Peyer's patch (tissue), 4 donors: Measurements from ENCODE around the gene TRERF1. TPM values are rescaled to one million over a fixed set of nuclear protein-coding genes. Genes with fewer than 3 reads are reported as not detected.

ENCODE experiments used
- DNase-seq, 3 donors: peaks; one replicate each; pipeline ENCODE4 v3.0.0-alpha.2; 2017 to 2019
- H3K27ac ChIP-seq, 4 donors: fragments of 200-600 bp; sonication (generic); one replicate each; pipeline ENCODE4 v1.5.1; 2016 to 2019
- H3K27me3 ChIP-seq, 2 donors: fragments of 200-600 bp; sonication (generic); one replicate each; pipeline ENCODE4 v1.5.1; 2019
- H3K36me3 ChIP-seq, 3 donors: fragments of 200-600 bp; sonication (generic); one replicate each; pipeline ENCODE4 v1.5.1; 2016 to 2019
- H3K4me1 ChIP-seq, 4 donors: fragments of 200-600 bp; sonication (generic); one replicate each; pipeline ENCODE4 v1.5.1; 2016 to 2019
- H3K4me3 ChIP-seq, 4 donors: fragments of 200-600 bp; sonication (generic); 1 replicate in 3 of 4; 2 replicates in 1 of 4; pipeline ENCODE4 v1.5.1; 2016 to 2019; ENCODE audit warnings: mild to moderate bottlenecking in 1 of 4
- H3K9me3 ChIP-seq, 4 donors: fragments of 200-600 bp; sonication (generic); one replicate each; pipeline ENCODE4 v1.5.1; 2016 to 2019; ENCODE audit warnings: mild to moderate bottlenecking in 1 of 4
- POLR2A ChIP-seq, 2 donors: fragments of 450-650 bp; IDR thresholded peaks; one replicate each; pipeline ENCODE4 v1.5.1; 2017; ENCODE audit warnings: antibody characterized with exemption in 2 of 2, mild to moderate bottlenecking in 2 of 2, moderate library complexity in 2 of 2
- total RNA-seq, 4 donors: library from RNA; depleted of rRNA; stranded (reverse); fragments of >200 nt; gene quantifications; one replicate each; pipeline ENCODE4 v1.1.0, GENCODE V29; 2016
- TF ChIP-seq, protein P1 (sequence below), 6 experiments: fragments of 450-650 bp in 4 of 6; fragments of 200-600 bp in 2 of 6; sonication (generic) in 1 of 6; IDR thresholded peaks; one replicate each; pipeline ENCODE4 v1.5.1; 2017 to 2019; ENCODE audit warnings: antibody characterized with exemption in 6 of 6, mild to moderate bottlenecking in 3 of 6, moderate library complexity in 1 of 6

The TRERF1 gene
- total RNA-seq, 4 donors from 2014 or later = 4.6 to 28.1 (median 8.5) TPM

DNA sequence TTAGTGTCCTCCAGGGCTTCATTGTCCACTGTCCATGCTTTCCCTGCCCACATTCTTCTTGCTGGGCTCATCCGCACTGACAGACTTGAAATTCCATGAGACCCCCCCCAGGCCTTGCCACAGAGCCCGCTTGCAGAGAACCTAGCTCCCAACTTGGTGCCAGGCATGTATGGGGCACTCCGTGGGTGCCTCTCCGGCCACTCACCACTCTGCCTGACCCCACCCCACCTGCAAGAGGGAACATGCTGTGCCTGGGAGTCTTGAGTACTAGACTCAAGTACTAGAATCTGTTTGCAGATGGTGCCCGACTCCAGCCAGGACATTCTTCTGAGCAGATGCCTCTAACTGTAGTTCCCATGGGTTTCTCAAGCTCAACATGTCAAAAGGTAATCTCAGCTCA, 47.9 kb downstream of the TRERF1 start:
- H3K4me3 ChIP-seq = no peak overlapping the region
- H3K27me3 ChIP-seq = no peaks in the 10 kb centered on the region
- H3K9me3 ChIP-seq = no peaks in the 10 kb centered on the region
- H3K27ac ChIP-seq = peak overlapping the region; percentile 42 to 77 (median 66)
- H3K4me1 ChIP-seq = peaks cover 0 to 51% (median 5%) of the 10 kb centered on the region in 4 donors
- H3K36me3 ChIP-seq = no peaks in the 10 kb centered on the region
- DNase-seq = no peak
- TF ChIP-seq, protein P1, sequence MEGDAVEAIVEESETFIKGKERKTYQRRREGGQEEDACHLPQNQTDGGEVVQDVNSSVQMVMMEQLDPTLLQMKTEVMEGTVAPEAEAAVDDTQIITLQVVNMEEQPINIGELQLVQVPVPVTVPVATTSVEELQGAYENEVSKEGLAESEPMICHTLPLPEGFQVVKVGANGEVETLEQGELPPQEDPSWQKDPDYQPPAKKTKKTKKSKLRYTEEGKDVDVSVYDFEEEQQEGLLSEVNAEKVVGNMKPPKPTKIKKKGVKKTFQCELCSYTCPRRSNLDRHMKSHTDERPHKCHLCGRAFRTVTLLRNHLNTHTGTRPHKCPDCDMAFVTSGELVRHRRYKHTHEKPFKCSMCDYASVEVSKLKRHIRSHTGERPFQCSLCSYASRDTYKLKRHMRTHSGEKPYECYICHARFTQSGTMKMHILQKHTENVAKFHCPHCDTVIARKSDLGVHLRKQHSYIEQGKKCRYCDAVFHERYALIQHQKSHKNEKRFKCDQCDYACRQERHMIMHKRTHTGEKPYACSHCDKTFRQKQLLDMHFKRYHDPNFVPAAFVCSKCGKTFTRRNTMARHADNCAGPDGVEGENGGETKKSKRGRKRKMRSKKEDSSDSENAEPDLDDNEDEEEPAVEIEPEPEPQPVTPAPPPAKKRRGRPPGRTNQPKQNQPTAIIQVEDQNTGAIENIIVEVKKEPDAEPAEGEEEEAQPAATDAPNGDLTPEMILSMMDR (IDR thresholded peaks at IDR 0.05) = no peak
- no peak for TF ChIP-seq POLR2A (IDR thresholded peaks at IDR 0.05)

DNA sequence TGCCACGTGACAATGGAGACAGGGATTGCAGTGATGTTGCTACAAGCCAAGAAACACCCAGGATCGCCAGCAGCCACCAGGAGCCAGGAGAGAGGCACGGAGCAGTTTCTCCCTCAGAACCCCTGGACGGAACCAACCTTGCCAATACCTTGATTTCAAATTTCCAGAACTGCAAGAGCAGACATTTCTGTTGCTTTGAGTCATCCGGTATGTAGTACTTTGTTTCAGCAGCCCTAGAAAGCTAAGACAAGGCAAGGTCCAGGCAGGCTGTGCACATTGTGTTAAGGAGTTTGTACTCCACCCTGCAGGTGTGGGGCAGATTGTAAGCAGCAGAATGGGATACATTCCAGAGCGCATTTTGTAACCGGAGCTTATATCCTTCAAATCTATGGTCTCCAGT, 48.3 kb downstream of the TRERF1 start:
- peak in 2 of 3 donors; percentile 66 to 83 for DNase-seq
- Histone ChIP-seq H3K27ac (peak overlapping the region in 3 of 4 donors; percentile 65 to 77 (median 68)), H3K9me3 (no peaks in the 10 kb centered on the region), H3K27me3 (no peaks in the 10 kb centered on the region), H3K4me1 (peaks cover 0 to 51% (median 5%) of the 10 kb centered on the region in 4 donors), H3K36me3 (no peaks in the 10 kb centered on the region), H3K4me3 (peak overlapping the region in 2 of 4 donors; percentile 1 to 10)
- TF ChIP-seq, protein P1 (IDR thresholded peaks at IDR 0.05) = peak in 2 of 6 experiments; percentile 26 to 27
- no peak for TF ChIP-seq POLR2A (IDR thresholded peaks at IDR 0.05)

DNA sequence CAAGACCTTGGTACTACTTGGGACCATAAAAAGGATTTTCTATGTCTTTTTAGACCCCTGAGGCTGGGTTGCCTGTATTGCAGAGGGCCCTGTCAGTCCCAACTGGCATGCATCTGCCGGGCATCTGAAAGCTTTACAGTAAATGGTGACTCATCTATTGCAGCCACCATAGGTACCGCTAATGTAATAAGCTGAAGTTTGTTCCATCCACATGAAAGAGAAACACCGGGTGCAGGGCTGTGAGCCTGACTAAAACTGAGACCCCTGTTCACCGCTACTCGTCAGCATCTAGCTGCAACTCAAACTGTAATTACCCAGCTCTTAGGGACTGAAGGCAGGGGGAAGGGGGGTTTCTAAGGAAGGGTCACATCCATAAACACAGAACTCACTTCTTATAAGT, 49.5 kb downstream of the TRERF1 start:
- TF ChIP-seq, protein P1 (IDR thresholded peaks at IDR 0.05) = no peak
- no peak for TF ChIP-seq POLR2A (IDR thresholded peaks at IDR 0.05)
- Histone ChIP-seq H3K4me3 (no peak overlapping the region), H3K36me3 (no peaks in the 10 kb centered on the region), H3K9me3 (no peaks in the 10 kb centered on the region), H3K27me3 (no peaks in the 10 kb centered on the region), H3K27ac (no peak overlapping the region), H3K4me1 (peaks cover 0 to 49% (median 5%) of the 10 kb centered on the region in 4 donors)
- DNase-seq = peak in 1 of 3 donors; percentile 64

DNA sequence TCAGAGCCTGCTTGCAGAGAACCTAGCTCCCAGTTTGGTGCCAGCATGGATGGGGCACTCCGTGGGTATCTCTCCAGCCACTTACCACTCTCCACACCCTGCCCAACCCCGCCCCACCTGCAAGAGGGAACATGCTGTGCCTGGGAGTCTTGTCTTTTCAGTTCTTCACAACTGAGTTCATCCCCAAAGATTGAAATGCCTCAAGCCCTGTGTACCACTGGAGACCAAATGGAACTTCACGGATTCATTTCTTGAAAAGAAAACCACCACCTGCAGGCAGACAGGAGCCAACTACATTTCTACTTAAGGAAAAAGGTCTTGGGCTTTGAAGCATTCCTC, 50.1 kb downstream of the TRERF1 start:
- H3K4me3 ChIP-seq = no peak overlapping the region
- peaks cover 0 to 43% (median 5%) of the 10 kb centered on the region in 4 donors for H3K4me1 ChIP-seq
- peak in 1 of 3 donors; percentile 69 for DNase-seq
- no peaks in the 10 kb centered on the region for H3K9me3 ChIP-seq
- TF ChIP-seq, protein P1 (IDR thresholded peaks at IDR 0.05) = no peak
- no peak for TF ChIP-seq POLR2A (IDR thresholded peaks at IDR 0.05)
- no peaks in the 10 kb centered on the region for H3K27me3 ChIP-seq
- H3K36me3 ChIP-seq = no peaks in the 10 kb centered on the region
- peak overlapping the region in 1 of 4 donors; percentile 7 for H3K27ac ChIP-seq

DNA sequence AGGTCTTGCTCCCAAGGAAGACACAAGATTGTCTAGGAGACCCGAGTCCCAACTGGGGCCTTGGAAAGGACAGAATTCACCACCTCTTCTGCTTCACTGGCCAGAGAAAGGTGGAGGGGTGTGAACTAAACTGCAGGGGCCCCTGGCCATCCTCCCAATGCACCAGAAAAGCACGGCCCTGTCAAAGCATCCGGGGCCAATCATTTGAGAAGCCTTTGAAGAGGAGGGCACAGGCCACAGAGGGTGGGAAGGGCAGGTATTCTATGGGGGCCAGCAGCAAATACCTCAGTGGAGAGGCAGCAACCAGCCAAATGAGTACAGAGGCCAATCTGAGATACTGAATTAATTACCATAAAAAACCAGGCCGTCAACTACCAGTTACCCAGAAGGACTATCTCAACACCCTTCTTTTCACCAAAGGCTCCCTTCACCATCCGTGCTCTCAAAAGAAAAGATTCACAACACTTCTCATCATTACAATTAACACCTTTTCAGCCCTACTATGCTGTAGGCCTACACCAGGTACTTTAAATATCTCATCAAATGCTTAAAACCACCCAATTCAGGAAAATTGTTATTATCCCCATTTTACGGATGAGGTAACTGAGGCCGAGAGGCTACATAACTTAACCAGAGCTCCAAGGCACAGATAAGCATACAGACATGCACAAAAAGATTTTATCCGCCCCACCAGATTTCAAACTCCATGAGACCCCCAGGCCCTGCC, 50.7 kb downstream of the TRERF1 start:
- DNase-seq = no peak
- H3K27me3 ChIP-seq = no peaks in the 10 kb centered on the region
- H3K27ac ChIP-seq = peak overlapping the region in 1 of 4 donors; percentile 7
- H3K9me3 ChIP-seq = no peaks in the 10 kb centered on the region
- H3K4me3 ChIP-seq = no peak overlapping the region
- no peaks in the 10 kb centered on the region for H3K36me3 ChIP-seq
- H3K4me1 ChIP-seq = peaks cover 0 to 42% (median 5%) of the 10 kb centered on the region in 4 donors
- no peak for TF ChIP-seq POLR2A (IDR thresholded peaks at IDR 0.05)
- TF ChIP-seq, protein P1 (IDR thresholded peaks at IDR 0.05) = no peak
